Stimulated activated CD8-positive, alpha-beta memory T cell treated with anti-CD3 and anti-CD28 coated beads, Interleukin-12 subunit alpha, Interleukin-12 subunit beta, amount 100 ng/mL, for 24 hours (primary cell): ENCODE results near the gene B3GAT1.

Experiments
- DNase-seq: peaks from one replicate; pipeline ENCODE4 v3.0.0-alpha.2; 2020; ENCODE audit errors: extremely low read depth

Gene B3GAT1

GRCh38 chr11:134372536-134372935 lies 39.5 kb downstream of the B3GAT1 start:
- no peak for DNase-seq

GRCh38 chr11:134371436-134372185 lies 40.4 kb downstream of the B3GAT1 start:
- no peak for DNase-seq

DNA sequence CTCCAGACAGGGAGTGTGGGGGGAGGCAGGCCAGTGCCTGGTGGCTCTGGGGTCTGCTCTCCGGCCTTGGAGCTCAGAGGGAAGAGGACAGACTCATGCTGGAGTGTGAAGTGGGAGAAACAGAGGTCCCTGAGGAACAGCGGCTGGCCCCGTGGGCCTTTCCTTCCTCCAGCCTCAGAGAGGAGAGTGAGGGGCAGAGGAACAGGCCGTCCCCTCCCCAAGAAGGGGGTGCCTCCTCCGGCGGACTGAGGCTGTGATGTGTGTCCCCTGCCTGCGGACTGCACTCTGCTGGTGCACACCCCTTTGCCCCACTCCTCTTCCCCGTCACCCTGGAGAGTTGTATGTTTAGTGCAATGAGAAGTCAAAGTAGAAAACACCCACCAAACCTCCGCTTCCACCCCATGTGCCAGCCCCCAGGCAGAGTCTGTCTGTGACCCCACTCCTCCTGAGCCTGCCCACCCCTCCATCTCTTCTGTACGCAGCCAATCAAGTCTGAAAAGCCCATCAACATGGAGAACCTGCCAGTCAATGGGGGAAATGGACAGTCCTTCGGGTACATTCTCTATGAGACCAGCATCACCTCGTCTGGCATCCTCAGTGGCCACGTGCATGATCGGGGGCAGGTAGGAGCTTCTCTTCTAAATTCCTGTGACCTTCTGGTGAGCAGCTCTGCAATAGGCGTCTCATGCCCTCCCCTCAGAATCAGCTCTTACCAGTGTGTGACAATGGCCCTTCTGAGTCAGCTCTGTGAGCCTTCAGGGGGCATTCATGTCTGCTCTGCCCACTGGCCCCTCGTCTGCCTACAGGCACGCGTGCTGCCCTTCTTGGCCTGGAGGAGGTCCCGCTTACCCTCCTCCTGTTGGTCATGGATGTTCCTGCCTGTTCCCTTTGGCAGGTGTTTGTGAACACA lies 41.3 kb downstream of the B3GAT1 start:
- no peak for DNase-seq

DNA sequence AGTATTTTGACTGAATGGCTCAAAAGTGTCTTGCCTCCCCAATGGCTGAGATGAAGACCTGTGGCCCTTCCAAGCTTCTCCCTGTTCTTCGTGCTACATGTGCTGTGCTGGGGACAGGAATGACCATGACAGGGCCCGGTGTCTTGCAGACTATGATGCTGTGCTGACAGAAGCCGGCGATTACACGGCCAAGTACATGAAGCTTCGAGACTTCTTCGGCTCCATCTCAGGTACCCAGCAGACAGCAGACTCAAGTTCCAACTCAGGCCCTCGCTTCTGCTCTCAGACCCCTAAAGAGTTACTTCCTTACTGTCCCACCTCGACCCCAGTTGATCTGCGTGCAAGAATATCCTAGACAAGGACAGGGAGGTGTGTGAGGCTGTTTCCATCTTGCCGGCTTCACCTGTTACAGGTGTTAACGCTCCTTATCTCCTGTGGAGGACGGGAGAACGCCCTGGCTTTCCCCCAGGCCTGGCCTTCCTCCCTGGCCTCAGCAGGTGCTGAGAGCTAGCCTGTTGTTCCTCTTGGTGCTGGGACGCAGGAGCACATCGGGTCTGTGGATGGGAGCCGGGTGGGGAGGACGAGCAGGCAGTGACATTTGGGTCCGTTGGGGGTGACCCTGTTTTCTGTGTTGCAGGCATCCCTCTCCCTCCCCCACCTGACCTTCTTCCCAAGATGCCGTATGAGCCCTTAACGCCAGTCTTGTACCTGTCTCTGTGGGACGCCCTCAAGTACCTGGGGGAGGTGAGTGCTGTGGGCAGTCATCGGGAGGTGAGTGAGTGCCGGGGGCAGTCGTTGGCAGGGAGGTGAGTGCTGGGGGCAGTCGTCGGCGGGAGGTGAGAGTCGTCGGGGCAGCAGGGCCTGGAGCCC lies 42.2 kb downstream of the B3GAT1 start:
- DNase-seq, result no peak

- no peak for DNase-seq
Measured at GRCh38 chr11:134367781-134368180, 44.3 kb downstream of the B3GAT1 start.

DNA sequence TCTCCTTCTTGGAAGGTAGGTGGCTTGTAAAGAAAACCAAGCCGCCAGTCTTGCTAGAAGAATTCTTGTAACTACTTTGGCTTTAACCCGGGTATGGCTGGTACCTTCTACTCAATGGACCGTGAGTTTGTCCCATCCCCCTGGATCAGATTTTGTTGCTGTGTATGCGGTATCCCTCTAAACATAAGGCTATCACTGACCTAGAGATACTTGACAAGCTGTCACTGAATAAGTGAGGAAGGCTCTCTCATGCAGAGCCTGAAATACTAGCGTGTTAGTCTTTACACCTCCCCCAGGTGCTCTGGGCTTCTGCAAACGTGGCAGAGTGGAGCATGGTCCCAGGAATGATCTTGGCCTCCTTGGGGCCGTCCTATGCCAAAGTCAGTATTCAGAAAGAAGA lies 45.8 kb downstream of the B3GAT1 start:
- no peak for DNase-seq

DNA sequence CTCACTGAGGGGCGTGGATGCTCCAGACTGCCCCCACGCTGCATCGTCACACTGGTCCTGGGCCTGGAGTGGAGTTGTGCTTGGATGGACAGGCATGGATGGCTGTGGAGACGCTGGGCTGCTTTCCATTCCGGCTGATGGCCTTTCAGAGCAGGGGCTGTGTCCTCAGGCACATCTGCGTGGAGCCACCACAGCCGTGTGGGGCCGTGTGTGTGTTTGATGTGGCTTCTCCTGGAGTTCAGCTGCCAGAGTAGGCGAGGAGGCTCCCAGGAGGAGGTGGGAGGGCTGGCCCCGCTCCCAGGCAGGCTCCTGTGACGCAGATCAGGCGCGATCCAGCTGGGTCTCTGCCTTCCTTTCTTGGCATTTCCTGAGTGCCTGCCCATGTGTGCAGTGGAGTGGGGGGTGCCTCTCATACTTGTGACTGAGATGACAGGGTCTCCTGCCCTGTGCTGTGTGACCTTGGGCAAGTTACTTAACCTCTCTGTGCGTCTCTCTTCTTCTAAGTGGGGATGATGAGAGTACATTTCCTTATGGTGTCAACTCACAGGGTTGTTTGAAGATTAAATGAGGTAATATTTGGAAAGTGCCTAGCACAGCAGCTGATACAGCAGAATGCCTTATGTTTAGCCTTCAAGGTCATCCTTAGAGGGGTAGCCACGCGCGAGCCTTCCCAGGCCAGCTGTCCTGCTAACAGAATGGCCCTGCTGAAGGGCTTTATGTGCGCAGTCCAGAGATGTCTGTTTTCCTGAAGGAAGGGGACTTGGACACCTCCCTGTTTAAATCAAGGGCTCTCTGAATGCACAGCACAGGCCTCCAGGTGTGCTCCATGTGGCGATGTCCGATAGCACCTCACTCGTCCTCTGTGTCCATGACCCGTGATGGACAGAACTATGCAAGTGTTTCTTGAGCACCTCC lies 46.8 kb downstream of the B3GAT1 start:
- DNase-seq, result no peak

- DNase-seq, result no peak
Measured at GRCh38 chr11:134364261-134364660, 47.8 kb downstream of the B3GAT1 start.

DNA sequence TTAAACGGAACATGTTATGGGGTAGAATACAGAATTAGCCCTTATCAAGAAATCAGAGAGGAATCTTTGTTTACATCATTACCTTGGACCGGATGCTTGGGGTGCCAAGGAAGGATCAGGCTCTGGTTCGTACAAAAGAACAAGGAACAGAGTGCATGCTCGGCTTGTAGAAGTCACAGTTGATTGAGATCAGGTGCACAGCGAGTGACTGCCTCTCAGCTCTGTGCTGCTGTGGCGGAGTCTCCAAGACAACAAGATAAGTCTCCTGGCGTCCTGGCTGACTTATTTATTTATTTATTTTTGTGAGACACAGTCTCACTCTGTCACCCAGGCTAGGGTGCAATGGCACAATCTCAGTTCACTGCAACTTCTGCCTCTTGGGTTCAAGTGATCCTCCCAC lies 48.5 kb downstream of the B3GAT1 start:
- DNase-seq, result no peak

GRCh38 chr11:134363161-134363560 lies 48.9 kb downstream of the B3GAT1 start:
- no peak for DNase-seq

GRCh38 chr11:134362192-134362901 lies 49.7 kb downstream of the B3GAT1 start:
- no peak for DNase-seq

DNA sequence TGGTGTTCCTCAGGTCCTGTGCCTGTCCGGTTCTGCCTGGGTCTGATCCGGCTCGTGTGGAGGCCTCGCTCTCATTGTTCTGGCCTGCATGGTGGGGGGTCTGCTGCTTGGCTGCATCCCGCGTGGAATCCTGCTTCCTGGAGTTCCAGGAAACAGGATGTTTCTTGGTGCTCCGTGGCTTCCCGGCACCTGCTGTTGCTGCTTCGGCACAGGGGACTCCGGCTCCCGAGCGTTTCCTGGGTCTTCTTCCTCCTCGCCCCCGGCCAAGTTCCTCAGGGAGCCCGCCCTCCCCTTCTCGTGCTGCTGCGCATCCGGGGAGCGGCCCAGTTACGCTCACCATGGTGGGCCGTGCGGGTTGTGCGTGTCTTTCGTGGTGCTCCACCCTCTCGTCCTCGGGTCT lies 50.4 kb downstream of the B3GAT1 start:
- DNase-seq, result no peak

DNA sequence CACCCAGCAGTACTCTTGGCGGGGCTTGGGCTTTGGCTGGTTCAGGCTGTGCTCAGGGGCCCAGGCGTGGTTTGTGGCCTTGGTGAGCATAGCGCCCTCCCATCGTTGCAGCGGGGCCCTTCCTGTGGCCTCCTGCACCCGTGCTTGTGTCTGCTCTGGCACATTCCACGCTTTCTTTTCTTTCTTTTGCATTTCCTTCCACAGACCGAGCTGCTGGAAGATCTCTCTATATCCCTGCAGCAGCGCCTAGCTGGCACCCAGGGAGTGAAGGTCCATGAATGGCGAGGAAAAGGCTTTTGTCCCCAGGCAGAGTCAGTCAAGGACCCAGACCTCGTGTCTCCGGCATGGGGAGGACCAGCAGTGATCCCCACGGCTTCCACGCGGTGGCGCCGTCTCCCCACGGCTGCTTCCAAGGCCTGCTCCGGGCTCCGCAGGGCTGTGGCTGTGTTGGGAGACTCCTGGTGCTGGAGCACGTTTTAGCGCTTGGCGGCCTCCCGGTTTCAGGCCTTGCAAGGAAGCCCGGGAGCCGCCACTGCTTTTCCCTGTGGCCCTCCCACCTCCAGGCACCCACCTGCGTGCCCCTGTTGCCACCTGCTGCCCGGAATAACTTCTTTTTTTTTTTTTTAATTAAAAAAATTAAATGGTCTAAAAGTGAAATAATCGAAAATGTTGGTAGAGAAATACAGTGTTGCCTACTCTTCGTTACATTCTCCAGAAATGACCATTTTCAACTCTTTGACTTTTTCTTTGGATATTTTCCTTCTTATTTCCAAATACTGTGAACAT lies 51.8 kb downstream of the B3GAT1 start:
- DNase-seq, result peak; percentile 9

- DNase-seq, result no peak
Measured at GRCh38 chr11:134359646-134360045, 52.4 kb downstream of the B3GAT1 start.

- DNase-seq, result no peak
Measured at GRCh38 chr11:134358856-134359490, 53.1 kb downstream of the B3GAT1 start.

- DNase-seq, result no peak
Measured at GRCh38 chr11:134358165-134358855, 53.7 kb downstream of the B3GAT1 start.

DNA sequence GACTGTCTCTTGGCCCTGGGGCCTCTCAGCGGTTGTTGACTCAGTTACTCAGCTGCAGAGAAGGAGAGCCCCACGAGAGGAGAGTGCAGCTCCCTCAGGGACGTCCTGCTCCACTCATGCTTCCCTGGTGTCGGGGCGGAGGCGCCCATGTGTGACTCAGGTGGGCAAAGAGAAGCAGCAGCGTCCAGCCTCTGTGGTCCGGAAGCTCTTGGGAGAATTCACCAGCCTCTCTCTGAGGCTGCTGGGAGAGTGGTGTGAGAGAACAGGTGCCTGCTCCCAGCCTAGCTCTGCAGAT lies 54.5 kb downstream of the B3GAT1 start:
- no peak for DNase-seq

GRCh38 chr11:134356656-134357544 lies 55.1 kb downstream of the B3GAT1 start:
- DNase-seq, result no peak
